SKM-1 treated with dmso at 0.1 percent for 144 hours (cell line): ENCODE results near the gene MEF2A.
"Not testable (repeated sequence)": the region's sequence is repeated elsewhere in the genome, so short reads cannot be mapped to it uniquely, and the experiment has no call there.

Experiments
- DNase-seq: peaks from one replicate; lab custom pipeline; 2025; ENCODE audit not compliant: unreplicated experiment; lab: John Stamatoyannopoulos, UW

Gene MEF2A

GRCh38 chr15:99565299-99566156, at the start of gene MEF2A:
TSS of gene MEF2A (plus strand) at chr15:99565984. CDS start at chr15:99633120, 67,136 bp downstream.
- DNase-seq: peak; percentile 82

GRCh38 chr15:99518191-99518590, 47.6 kb upstream of the MEF2A start:
- no peak for DNase-seq

GRCh38 chr15:99519366-99519765, 46.4 kb upstream of the MEF2A start:
- DNase-seq: not testable (repeated sequence)

GRCh38 chr15:99522288-99522687, 43.5 kb upstream of the MEF2A start:
- no peak for DNase-seq

- no peak for DNase-seq
Observed at GRCh38 chr15:99526176-99526575, 39.6 kb upstream of the MEF2A start.

- DNase-seq: no peak
Observed at GRCh38 chr15:99526671-99527070, 39.1 kb upstream of the MEF2A start.

GRCh38 chr15:99536422-99537040, 29.3 kb upstream of the MEF2A start:
- DNase-seq: no peak

- no peak for DNase-seq
Observed at GRCh38 chr15:99537344-99537743, 28.4 kb upstream of the MEF2A start.

GRCh38 chr15:99538261-99538660, 27.5 kb upstream of the MEF2A start:
- no peak for DNase-seq

GRCh38 chr15:99542828-99543227, 23.0 kb upstream of the MEF2A start:
- DNase-seq: no peak

GRCh38 chr15:99545605-99546004, 20.2 kb upstream of the MEF2A start:
- DNase-seq: no peak

- DNase-seq: no peak
Observed at GRCh38 chr15:99546441-99547100, 19.2 kb upstream of the MEF2A start.

- no peak for DNase-seq
Observed at GRCh38 chr15:99547517-99547916, 18.3 kb upstream of the MEF2A start.

GRCh38 chr15:99550077-99550476, 15.7 kb upstream of the MEF2A start:
- no peak for DNase-seq

- DNase-seq: no peak
Observed at GRCh38 chr15:99552111-99552510, 13.7 kb upstream of the MEF2A start.

GRCh38 chr15:99554880-99555488, 10.8 kb upstream of the MEF2A start:
- no peak for DNase-seq

GRCh38 chr15:99556011-99556410, 9.8 kb upstream of the MEF2A start:
- DNase-seq: no peak

- no peak for DNase-seq
Observed at GRCh38 chr15:99556578-99556977, 9.2 kb upstream of the MEF2A start.

- DNase-seq: no peak
Observed at GRCh38 chr15:99558084-99558483, 7.7 kb upstream of the MEF2A start.

GRCh38 chr15:99558571-99558970, 7.2 kb upstream of the MEF2A start:
- no peak for DNase-seq

- no peak for DNase-seq
Observed at GRCh38 chr15:99561476-99562230, 4.1 kb upstream of the MEF2A start.
